ENCODE data around the gene PPP2R5E.
"Not testable (repeated sequence)": the region's sequence is repeated elsewhere in the genome, so short reads cannot be mapped to it uniquely, and the experiment has no call there.

The PPP2R5E gene

GRCh38 chr14:63543000-63543825 lies at the start of gene PPP2R5E:
PPP2R5E (minus strand) TSS chr14:63543377; CDS start chr14:63539685, 3,692 bp downstream.
- peak; percentile 99 for DNase-seq

GRCh38 chr14:63583046-63583445 lies 39.9 kb upstream of the PPP2R5E start:
- not testable (repeated sequence) for DNase-seq

GRCh38 chr14:63581491-63581890 lies 38.3 kb upstream of the PPP2R5E start:
- no peak for DNase-seq

GRCh38 chr14:63578300-63578699 lies 35.1 kb upstream of the PPP2R5E start:
- DNase-seq: no peak

GRCh38 chr14:63573581-63573980 lies 30.4 kb upstream of the PPP2R5E start:
- peak; percentile 25 for DNase-seq

GRCh38 chr14:63565448-63565847 lies 22.3 kb upstream of the PPP2R5E start:
- DNase-seq: no peak

- DNase-seq: no peak
These were observed 21.1 kb upstream of the PPP2R5E start for GRCh38 chr14:63564318-63564717.

- DNase-seq: no peak
These were observed 20.3 kb upstream of the PPP2R5E start for GRCh38 chr14:63563370-63564026.

GRCh38 chr14:63562405-63562804 lies 19.2 kb upstream of the PPP2R5E start:
- no peak for DNase-seq

- DNase-seq: no peak
These were observed 12.4 kb upstream of the PPP2R5E start for GRCh38 chr14:63555572-63555971.

- peak; percentile 25 for DNase-seq
These were observed 8.2 kb upstream of the PPP2R5E start for GRCh38 chr14:63551332-63551731.

- DNase-seq: no peak
These were observed 4.7 kb upstream of the PPP2R5E start for GRCh38 chr14:63547798-63548335.

- no peak for DNase-seq
These were observed 2.3 kb upstream of the PPP2R5E start for GRCh38 chr14:63545431-63545830.

- peak; percentile 27 for DNase-seq
These were observed 1.6 kb upstream of the PPP2R5E start for GRCh38 chr14:63544591-63545299.

GRCh38 chr14:63543826-63544406 lies 739 bp upstream of the PPP2R5E start:
- DNase-seq: no peak

GRCh38 chr14:63542231-63542999 lies 762 bp downstream of the PPP2R5E start:
- no peak for DNase-seq

- no peak for DNase-seq
These were observed 7.3 kb downstream of the PPP2R5E start for GRCh38 chr14:63535918-63536317.

GRCh38 chr14:63533474-63533873 lies 9.7 kb downstream of the PPP2R5E start:
- no peak for DNase-seq

GRCh38 chr14:63524537-63525155 lies 18.5 kb downstream of the PPP2R5E start:
- no peak for DNase-seq

GRCh38 chr14:63523735-63524426 lies 19.3 kb downstream of the PPP2R5E start:
- DNase-seq: no peak

- not testable (repeated sequence) for DNase-seq
These were observed 20.7 kb downstream of the PPP2R5E start for GRCh38 chr14:63522511-63522910.
